Measurements from ENCODE around the gene GPR62. TPM values are rescaled to one million over a fixed set of nuclear protein-coding genes. Genes with fewer than 3 reads are reported as not detected.

Gene GPR62
- total RNA-seq, 6 experiments from 2014 or later, result 0.07 to 0.10 TPM; not detected in 4

DNA sequence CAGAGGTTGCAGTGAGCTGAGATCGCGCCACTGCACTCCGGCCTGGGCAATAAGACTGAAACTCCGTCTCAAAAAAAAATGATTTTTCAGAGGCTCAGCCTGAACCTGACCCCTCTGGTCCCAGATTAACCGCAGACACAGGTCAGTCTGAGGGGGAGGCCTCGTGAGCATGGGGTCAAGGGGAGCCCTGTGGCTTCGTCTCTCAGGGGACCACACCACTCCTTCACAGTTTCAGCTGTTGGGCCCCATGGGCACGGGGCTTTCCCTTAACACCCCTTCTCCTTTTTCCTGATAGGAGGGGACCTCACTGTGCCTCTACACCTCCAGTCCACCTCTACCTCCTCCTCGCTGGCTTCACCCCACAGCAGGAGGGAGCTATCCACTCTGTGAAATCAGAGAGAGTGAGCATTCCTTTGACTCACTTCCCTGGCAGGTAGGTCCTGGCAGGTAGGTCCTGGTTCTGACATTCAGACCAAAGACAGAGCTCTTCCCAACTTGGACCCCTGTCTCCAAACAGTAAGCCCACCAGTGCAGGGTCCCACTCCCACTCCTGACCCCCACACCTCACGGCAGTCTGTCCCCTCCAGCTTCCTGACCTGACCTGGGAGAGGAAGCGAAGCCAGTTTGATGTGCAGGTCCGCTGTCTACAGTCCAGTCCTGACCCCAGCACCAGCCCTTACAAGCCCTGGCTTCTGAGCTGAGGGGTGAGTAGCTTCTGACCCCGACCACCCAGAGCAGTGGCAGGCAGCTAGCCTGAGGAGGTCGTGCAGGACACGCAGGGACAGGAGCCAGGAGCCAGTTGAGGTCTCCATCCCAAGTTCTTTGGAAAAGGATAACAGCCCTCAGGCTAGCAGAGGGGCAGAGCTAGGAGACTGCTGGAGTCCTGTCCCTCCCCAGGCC, 22.5 kb upstream of the GPR62 start:
- no peaks in the 10 kb centered on the region for H3K9me3 Mint-ChIP-seq
- no peak overlapping the region for H3K27ac Mint-ChIP-seq
- H3K27me3 Mint-ChIP-seq (ENCODE audit: insufficient read depth), result no peaks in the 10 kb centered on the region; the same call in none of the 2 replicates
- no peak overlapping the region for H3K4me3 Mint-ChIP-seq
- TF ChIP-seq, protein P1, sequence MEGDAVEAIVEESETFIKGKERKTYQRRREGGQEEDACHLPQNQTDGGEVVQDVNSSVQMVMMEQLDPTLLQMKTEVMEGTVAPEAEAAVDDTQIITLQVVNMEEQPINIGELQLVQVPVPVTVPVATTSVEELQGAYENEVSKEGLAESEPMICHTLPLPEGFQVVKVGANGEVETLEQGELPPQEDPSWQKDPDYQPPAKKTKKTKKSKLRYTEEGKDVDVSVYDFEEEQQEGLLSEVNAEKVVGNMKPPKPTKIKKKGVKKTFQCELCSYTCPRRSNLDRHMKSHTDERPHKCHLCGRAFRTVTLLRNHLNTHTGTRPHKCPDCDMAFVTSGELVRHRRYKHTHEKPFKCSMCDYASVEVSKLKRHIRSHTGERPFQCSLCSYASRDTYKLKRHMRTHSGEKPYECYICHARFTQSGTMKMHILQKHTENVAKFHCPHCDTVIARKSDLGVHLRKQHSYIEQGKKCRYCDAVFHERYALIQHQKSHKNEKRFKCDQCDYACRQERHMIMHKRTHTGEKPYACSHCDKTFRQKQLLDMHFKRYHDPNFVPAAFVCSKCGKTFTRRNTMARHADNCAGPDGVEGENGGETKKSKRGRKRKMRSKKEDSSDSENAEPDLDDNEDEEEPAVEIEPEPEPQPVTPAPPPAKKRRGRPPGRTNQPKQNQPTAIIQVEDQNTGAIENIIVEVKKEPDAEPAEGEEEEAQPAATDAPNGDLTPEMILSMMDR (IDR thresholded peaks at IDR 0.05), result no peak
- H3K36me3 Mint-ChIP-seq (ENCODE audit: low read depth), result peaks cover 25% of the 10 kb centered on the region; the same call in 1 of the 2 replicates
- DNase-seq, result no peak
- H3K4me1 Mint-ChIP-seq (ENCODE audit: low read depth), result no peaks in the 10 kb centered on the region

DNA sequence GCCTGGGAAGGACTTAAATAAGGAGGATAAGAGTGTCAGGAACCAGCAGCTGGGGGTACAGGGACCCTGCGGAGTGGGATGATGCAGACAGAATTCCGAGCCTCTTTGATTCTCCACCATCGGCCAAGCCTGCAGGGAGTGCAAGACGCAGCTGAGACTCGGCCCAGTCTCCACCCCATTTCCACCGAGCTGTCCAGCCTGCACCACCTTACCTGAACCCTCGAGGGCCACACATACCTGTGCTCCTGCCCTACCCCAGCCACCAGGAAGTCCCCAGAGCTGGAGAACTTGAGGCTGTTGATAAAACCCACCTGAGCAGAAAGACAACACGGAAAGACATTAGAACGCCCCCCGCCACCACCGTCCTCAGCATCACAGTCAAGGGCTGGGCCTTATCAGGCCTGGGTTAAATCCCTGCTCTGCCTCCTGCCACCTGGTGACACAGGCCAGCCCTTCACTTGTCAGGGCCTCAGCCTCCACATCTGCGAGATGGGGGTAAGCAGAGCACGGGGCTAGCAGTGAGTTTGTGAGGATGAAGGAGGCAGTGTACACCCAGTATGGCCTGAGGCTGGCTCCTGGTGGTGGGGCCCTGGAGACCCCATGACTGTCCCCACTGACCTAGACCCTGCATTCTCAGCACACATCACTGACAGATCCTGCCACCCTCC, 21.6 kb upstream of the GPR62 start:
- Mint-ChIP-seq H3K36me3 (ENCODE audit: low read depth) (peaks cover 25% of the 10 kb centered on the region; the same call in 1 of the 2 replicates), H3K4me3 (no peak overlapping the region), H3K9me3 (no peaks in the 10 kb centered on the region), H3K27me3 (ENCODE audit: insufficient read depth) (no peaks in the 10 kb centered on the region; the same call in none of the 2 replicates), H3K4me1 (ENCODE audit: low read depth) (no peaks in the 10 kb centered on the region), H3K27ac (no peak overlapping the region)
- TF ChIP-seq, protein P1 (IDR thresholded peaks at IDR 0.05), result no peak
- DNase-seq, result no peak

DNA sequence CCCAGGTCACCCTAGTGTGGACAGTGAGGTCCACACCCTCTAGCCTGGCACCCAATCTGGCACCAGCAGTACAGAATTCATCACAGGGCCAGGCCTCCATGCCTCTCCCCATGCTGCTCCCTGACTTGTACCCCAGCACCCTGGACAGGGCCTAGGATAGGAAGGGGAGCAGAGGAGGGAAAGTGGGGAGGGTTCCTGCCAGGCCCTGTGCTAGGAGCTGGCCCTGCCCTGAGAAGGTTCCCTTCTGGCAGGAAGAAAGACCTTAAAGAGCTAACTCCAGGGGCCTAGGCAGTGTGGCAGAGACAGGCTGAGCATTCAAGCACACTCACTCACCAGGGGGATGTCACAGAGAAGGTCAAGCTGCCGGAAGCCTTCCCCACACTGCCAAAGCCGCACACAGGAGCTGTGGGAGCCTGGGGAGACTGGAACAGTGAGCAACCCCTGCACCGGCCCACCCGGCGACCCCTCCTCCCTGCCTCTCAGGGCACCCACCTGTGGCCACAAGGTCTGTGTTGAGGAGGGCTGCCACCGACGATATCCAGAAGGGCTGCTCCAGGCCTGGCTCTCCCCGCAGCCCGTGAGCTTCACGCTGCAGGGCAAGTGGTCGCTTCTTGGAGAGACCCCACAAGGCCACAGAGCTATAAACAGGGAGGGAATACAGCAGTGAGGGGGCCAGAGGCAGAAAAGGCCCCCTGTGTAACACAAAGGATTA, 20.9 kb upstream of the GPR62 start:
- no peak for DNase-seq
- H3K36me3 Mint-ChIP-seq (ENCODE audit: low read depth), result peaks cover 28% of the 10 kb centered on the region
- H3K4me1 Mint-ChIP-seq (ENCODE audit: low read depth), result peaks cover 3% of the 10 kb centered on the region
- no peaks in the 10 kb centered on the region; the same call in none of the 2 replicates for H3K27me3 Mint-ChIP-seq (ENCODE audit: insufficient read depth)
- H3K9me3 Mint-ChIP-seq, result no peaks in the 10 kb centered on the region
- TF ChIP-seq, protein P1 (IDR thresholded peaks at IDR 0.05), result no peak
- no peak overlapping the region for H3K4me3 Mint-ChIP-seq
- no peak overlapping the region for H3K27ac Mint-ChIP-seq

DNA sequence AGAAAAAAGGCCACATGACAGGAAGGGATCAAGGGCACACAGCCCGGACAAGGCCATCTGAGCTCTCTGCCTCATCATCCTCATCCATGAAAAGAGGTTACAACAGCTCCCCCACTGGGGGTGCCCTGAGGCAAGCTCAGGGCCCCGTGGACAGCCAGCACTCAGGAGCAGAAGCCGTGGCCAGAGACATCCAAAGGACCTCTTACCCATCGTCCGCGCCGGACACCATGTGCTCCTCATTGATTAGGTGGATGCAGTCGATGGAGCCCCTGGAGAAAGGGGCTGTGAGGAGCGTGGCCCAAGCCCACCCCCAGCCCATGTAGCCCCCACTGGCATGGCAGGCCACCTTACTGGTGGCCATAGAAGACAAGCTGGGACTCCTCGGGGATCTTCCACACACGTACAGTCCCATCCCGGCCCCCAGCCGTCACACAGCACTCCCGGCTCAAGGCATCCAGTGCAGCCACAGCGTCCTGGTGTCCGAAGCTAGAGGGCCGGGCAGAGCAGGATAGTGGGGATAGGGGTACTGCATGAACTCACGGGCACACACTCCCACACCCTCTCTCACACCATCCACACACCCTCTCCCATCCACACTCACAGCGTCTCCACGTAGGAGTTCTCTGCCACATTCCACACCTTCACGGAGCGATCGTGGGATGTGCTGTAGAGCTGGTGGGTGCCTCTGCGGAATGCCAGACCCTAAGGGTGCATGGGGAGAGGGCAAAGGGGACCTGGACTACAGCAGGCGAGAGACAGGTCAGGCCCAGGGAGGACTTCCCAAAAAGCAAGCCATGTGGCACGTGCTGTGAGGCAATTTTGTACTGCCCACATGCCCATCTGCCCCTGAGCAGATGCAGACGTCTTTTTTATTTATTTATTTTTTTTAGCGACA, 19.9 kb upstream of the GPR62 start:
- H3K4me3 Mint-ChIP-seq, result no peak overlapping the region
- no peaks in the 10 kb centered on the region; the same call in none of the 2 replicates for H3K27me3 Mint-ChIP-seq (ENCODE audit: insufficient read depth)
- H3K36me3 Mint-ChIP-seq (ENCODE audit: low read depth), result peaks cover 30% of the 10 kb centered on the region
- no peaks in the 10 kb centered on the region for H3K9me3 Mint-ChIP-seq
- DNase-seq, result no peak
- H3K27ac Mint-ChIP-seq, result no peak overlapping the region
- H3K4me1 Mint-ChIP-seq (ENCODE audit: low read depth), result peaks cover 13% of the 10 kb centered on the region
- TF ChIP-seq, protein P1 (IDR thresholded peaks at IDR 0.05), result no peak

All from HFFc6 (cell line).